H9 (cell line): ENCODE results near the gene POFUT2. TPM values are rescaled to one million over a fixed set of nuclear protein-coding genes. Genes with fewer than 3 reads are reported as not detected.

Experiments used
- DNase-seq: peaks from one replicate; pipeline ENCODE4 v3.0.0-alpha.2; 2017
- H2AFZ ChIP-seq: one replicate; pipeline ENCODE4 v1.6.1; 2013; ENCODE audit warnings: mild to moderate bottlenecking, low read length, control low read depth, moderate library complexity
- H2AK5ac ChIP-seq: 2 replicates; pipeline ENCODE4 v1.6.1; 2013; ENCODE audit warnings: low read length, control low read depth, mixed read lengths; ENCODE audit not compliant: insufficient read length
- H2BK120ac ChIP-seq: one replicate; pipeline ENCODE4 v1.6.1; 2013; ENCODE audit warnings: low read depth, mild to moderate bottlenecking, low read length, control low read depth, inconsistent platforms; ENCODE audit not compliant: poor library complexity, severe bottlenecking
- H2BK12ac ChIP-seq: 2 replicates; pipeline ENCODE4 v1.6.1; 2013; ENCODE audit warnings: low read length, control low read depth, mixed read lengths, low read depth; ENCODE audit not compliant: insufficient read length
- H2BK15ac ChIP-seq: 2 replicates; pipeline ENCODE4 v1.6.1; 2013; ENCODE audit warnings: low read depth, low read length, control low read depth
- H2BK20ac ChIP-seq: one replicate; pipeline ENCODE4 v1.6.1; 2013; ENCODE audit warnings: low read depth, mild to moderate bottlenecking, low read length, control low read depth, inconsistent platforms; ENCODE audit not compliant: poor library complexity, severe bottlenecking
- H2BK5ac ChIP-seq: 2 replicates; pipeline ENCODE4 v1.6.1; 2013; ENCODE audit warnings: low read length, control low read depth, mixed read lengths; ENCODE audit not compliant: insufficient read length
- H3K14ac ChIP-seq: 2 replicates; pipeline ENCODE4 v1.6.1; 2013; ENCODE audit warnings: low read length, control low read depth; ENCODE audit not compliant: insufficient read depth
- H3K18ac ChIP-seq: 2 replicates; pipeline ENCODE4 v1.6.1; 2013; ENCODE audit warnings: low read depth, mild to moderate bottlenecking, mixed read lengths, low read length, control low read depth; ENCODE audit not compliant: insufficient read length
- H3K23ac ChIP-seq: 2 replicates; pipeline ENCODE4 v1.6.1; 2013; ENCODE audit warnings: low read length, control low read depth, mixed read lengths, low read depth; ENCODE audit not compliant: insufficient read length
- H3K23me2 ChIP-seq: 2 replicates; pipeline ENCODE4 v1.6.1; 2013; ENCODE audit warnings: low read depth, mild to moderate bottlenecking, mixed read lengths, low read length, control low read depth; ENCODE audit not compliant: insufficient read length, poor library complexity, severe bottlenecking
- H3K27ac ChIP-seq: 2 replicates; pipeline ENCODE4 v1.5.1; 2013; ENCODE audit warnings: low read length, control low read depth, mixed read lengths, low read depth; ENCODE audit not compliant: insufficient read length
- H3K27me3 ChIP-seq: 2 replicates; pipeline ENCODE4 v1.6.1; 2013; ENCODE audit warnings: low read length, control low read depth, inconsistent platforms; ENCODE audit not compliant: insufficient read depth
- H3K4ac ChIP-seq: 2 replicates; pipeline ENCODE4 v1.6.1; 2013; ENCODE audit warnings: low read depth, mild to moderate bottlenecking, control low read depth, inconsistent platforms, low read length, moderate library complexity
- H3K4me1 ChIP-seq: 2 replicates; pipeline ENCODE4 v1.6.1; 2013; ENCODE audit warnings: low read length, control low read depth, inconsistent platforms; ENCODE audit not compliant: insufficient read depth
- H3K4me2 ChIP-seq: 2 replicates; pipeline ENCODE4 v1.6.1; 2013; ENCODE audit warnings: low read length, control low read depth, mixed read lengths; ENCODE audit not compliant: insufficient read length, insufficient read depth
- H3K56ac ChIP-seq: 2 replicates; pipeline ENCODE4 v1.6.1; 2013; ENCODE audit warnings: low read depth, mild to moderate bottlenecking, mixed read lengths, low read length, control low read depth; ENCODE audit not compliant: insufficient read length
- H3K79me1 ChIP-seq: 2 replicates; pipeline ENCODE4 v1.6.1; 2013; ENCODE audit warnings: low read depth, mild to moderate bottlenecking, moderate library complexity, low read length, control low read depth, inconsistent platforms; ENCODE audit not compliant: insufficient read depth, poor library complexity, severe bottlenecking
- H3K79me2 ChIP-seq: 2 replicates; pipeline ENCODE4 v1.6.1; 2013; ENCODE audit warnings: low read length, control low read depth, inconsistent platforms; ENCODE audit not compliant: insufficient read depth
- H3K9ac ChIP-seq: 2 replicates; pipeline ENCODE4 v1.6.1; 2013; ENCODE audit warnings: low read length, control low read depth, mixed read lengths; ENCODE audit not compliant: insufficient read length; ENCODE audit errors: extremely low read depth
- H3K9me3 ChIP-seq: one replicate; pipeline ENCODE4 v1.6.1; 2013; ENCODE audit warnings: low read depth, low read length, inconsistent platforms; ENCODE audit not compliant: control insufficient read depth
- H3T11ph ChIP-seq: one replicate; pipeline ENCODE4 v1.6.1; 2013; ENCODE audit warnings: mild to moderate bottlenecking, low read length, control low read depth, inconsistent platforms
- H4K20me1 ChIP-seq: one replicate; pipeline ENCODE4 v1.6.1; 2013; ENCODE audit not compliant: control insufficient read depth, insufficient read length, insufficient read depth
- H4K5ac ChIP-seq: 2 replicates; pipeline ENCODE4 v1.6.1; 2013; ENCODE audit warnings: low read depth, mild to moderate bottlenecking, mixed read lengths, low read length, control low read depth; ENCODE audit not compliant: insufficient read length
- H4K8ac ChIP-seq: replicated peaks from 2 replicates; pipeline ENCODE4 v1.6.1; 2013; ENCODE audit warnings: low read length, control low read depth, mixed read lengths, low read depth; ENCODE audit not compliant: insufficient read length
- H4K91ac ChIP-seq: 2 replicates; pipeline ENCODE4 v1.6.1; 2013; ENCODE audit warnings: low read depth, mild to moderate bottlenecking, moderate library complexity, mixed read lengths, low read length, control low read depth; ENCODE audit not compliant: insufficient read length
- H3K27ac Mint-ChIP-seq, 3 experiments: 2 replicates in 2 of 3; 3 replicates in 1 of 3; pipeline ENCODE4 v1.8.0; 2020 to 2021; ENCODE audit warnings: mixed read lengths in 3 of 3, mild to moderate bottlenecking in 1 of 3, moderate library complexity in 1 of 3
- H3K27me3 Mint-ChIP-seq: 2 replicates; pipeline ENCODE4 v1.8.0; 2021; ENCODE audit warnings: low read depth, mild to moderate bottlenecking, moderate library complexity, mixed read lengths
- H3K36me3 Mint-ChIP-seq, 3 experiments: 2 replicates in 2 of 3; 3 replicates in 1 of 3; pipeline ENCODE4 v1.8.0; 2020 to 2021; ENCODE audit warnings: low read depth in 3 of 3, mixed read lengths in 3 of 3; ENCODE audit not compliant: insufficient read depth in 1 of 3
- H3K4me1 Mint-ChIP-seq, 2 experiments: 2 replicates each; pipeline ENCODE4 v1.8.0; 2020; ENCODE audit warnings: mixed read lengths in 2 of 2
- H3K4me3 Mint-ChIP-seq, 2 experiments: 2 replicates in 1 of 2; 3 replicates in 1 of 2; pipeline ENCODE4 v1.8.0; 2020 to 2021; ENCODE audit warnings: mild to moderate bottlenecking in 2 of 2, mixed read lengths in 2 of 2, moderate library complexity in 1 of 2
- H3K9me3 Mint-ChIP-seq, 2 experiments: 2 replicates in 1 of 2; 3 replicates in 1 of 2; pipeline ENCODE4 v1.8.0; 2020; ENCODE audit warnings: mild to moderate bottlenecking in 2 of 2, mixed read lengths in 2 of 2, moderate library complexity in 1 of 2
- WGBS: extraction: QIAGEN DNeasy Blood & Tissue Kit; methylation state at CpG from one replicate; pipeline ENCODE4 v1.1.7; 2013; ENCODE audit warnings: missing lambda C conversion rate, low lambda C conversion rate, mixed read lengths; ENCODE audit not compliant: insufficient read length; ENCODE audit errors: extremely low coverage; 5-methylcytosine and 5-hydroxymethylcytosine counted together
- total RNA-seq: library from RNA; stranded (reverse); gene quantifications from 2 replicates; pipeline ENCODE4 v1.2.1, GENCODE V29; 2021
- TF ChIP-seq, protein P1 (sequence below): fragments of 200-600 bp; sonication (generic); conservative IDR thresholded peaks from 3 replicates; pipeline ENCODE4 v1.8.0; 2021; ENCODE audit warnings: antibody characterized with exemption, mild to moderate bottlenecking

Gene POFUT2
- total RNA-seq, 1 experiment from 2014 or later = 34.8 TPM

- TF ChIP-seq, protein P1, sequence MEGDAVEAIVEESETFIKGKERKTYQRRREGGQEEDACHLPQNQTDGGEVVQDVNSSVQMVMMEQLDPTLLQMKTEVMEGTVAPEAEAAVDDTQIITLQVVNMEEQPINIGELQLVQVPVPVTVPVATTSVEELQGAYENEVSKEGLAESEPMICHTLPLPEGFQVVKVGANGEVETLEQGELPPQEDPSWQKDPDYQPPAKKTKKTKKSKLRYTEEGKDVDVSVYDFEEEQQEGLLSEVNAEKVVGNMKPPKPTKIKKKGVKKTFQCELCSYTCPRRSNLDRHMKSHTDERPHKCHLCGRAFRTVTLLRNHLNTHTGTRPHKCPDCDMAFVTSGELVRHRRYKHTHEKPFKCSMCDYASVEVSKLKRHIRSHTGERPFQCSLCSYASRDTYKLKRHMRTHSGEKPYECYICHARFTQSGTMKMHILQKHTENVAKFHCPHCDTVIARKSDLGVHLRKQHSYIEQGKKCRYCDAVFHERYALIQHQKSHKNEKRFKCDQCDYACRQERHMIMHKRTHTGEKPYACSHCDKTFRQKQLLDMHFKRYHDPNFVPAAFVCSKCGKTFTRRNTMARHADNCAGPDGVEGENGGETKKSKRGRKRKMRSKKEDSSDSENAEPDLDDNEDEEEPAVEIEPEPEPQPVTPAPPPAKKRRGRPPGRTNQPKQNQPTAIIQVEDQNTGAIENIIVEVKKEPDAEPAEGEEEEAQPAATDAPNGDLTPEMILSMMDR = no peak; the same call in 2 of the 3 replicates
- no peak overlapping the region for H2BK12ac ChIP-seq
- Mint-ChIP-seq H3K36me3 (no peaks in the 10 kb centered on the region), H3K27ac (no peak overlapping the region), H3K27me3 (no peaks in the 10 kb centered on the region), H3K4me1 (peaks cover 5% of the 10 kb centered on the region in 2 experiments; a peak in 2 of 4 replicates), H3K9me3 (no peaks in the 10 kb centered on the region), H3K4me3 (no peak overlapping the region)
- H3K4ac ChIP-seq = no peak overlapping the region
- no peaks in the 10 kb centered on the region for H3K79me2 ChIP-seq
- no peak overlapping the region for H4K8ac ChIP-seq
- H3K56ac ChIP-seq = no peak overlapping the region
- WGBS = no CpG with 5 or more reads among the region's 10 CpGs
- H3T11ph ChIP-seq = no peak overlapping the region
- no peak overlapping the region for H2AK5ac ChIP-seq
- no peaks in the 10 kb centered on the region for H3K9me3 ChIP-seq
- H3K4me1 ChIP-seq = no peaks in the 10 kb centered on the region; the same call in 1 of the 2 replicates
- no peak overlapping the region for H4K5ac ChIP-seq
- no peak overlapping the region for H3K4me2 ChIP-seq
- H3K9ac ChIP-seq = no peak overlapping the region
- no peaks in the 10 kb centered on the region for H4K20me1 ChIP-seq
- no peaks in the 10 kb centered on the region for H3K27me3 ChIP-seq
- H2AFZ ChIP-seq = no peak overlapping the region
- H3K18ac ChIP-seq = no peak overlapping the region
- no peak overlapping the region for H4K91ac ChIP-seq
- H3K23ac ChIP-seq = no peak overlapping the region
- no peaks in the 10 kb centered on the region for H3K79me1 ChIP-seq
- H2BK20ac ChIP-seq = no peak overlapping the region
- H3K27ac ChIP-seq = no peak overlapping the region
- no peak overlapping the region for H3K14ac ChIP-seq
- H2BK120ac ChIP-seq = no peak overlapping the region
- H2BK5ac ChIP-seq = no peak overlapping the region
- no peak for DNase-seq
- H2BK15ac ChIP-seq = no peak overlapping the region
- H3K23me2 ChIP-seq = no peaks in the 10 kb centered on the region
These were observed 60.0 kb downstream of the POFUT2 start for GRCh38 chr21:45227735-45228134.
